GM12864 (cell line): ENCODE results near the gene VPS13D.

ENCODE experiments used
- DNase-seq: peaks from one replicate; pipeline ENCODE4 v3.0.0-alpha.2; 2011; ENCODE audit warnings: low read depth
- H3K4me3 ChIP-seq: 2 replicates; pipeline ENCODE4 v1.5.1; 2011; ENCODE audit warnings: mild to moderate bottlenecking, low read depth, low read length, control low read depth
- TF ChIP-seq, protein P1 (sequence below): IDR thresholded peaks from 2 replicates; pipeline ENCODE4 v1.5.1; 2011; ENCODE audit warnings: low read depth, mild to moderate bottlenecking, moderate library complexity, low read length, control low read depth, inconsistent platforms; ENCODE audit errors: missing control alignments

Gene VPS13D

DNA sequence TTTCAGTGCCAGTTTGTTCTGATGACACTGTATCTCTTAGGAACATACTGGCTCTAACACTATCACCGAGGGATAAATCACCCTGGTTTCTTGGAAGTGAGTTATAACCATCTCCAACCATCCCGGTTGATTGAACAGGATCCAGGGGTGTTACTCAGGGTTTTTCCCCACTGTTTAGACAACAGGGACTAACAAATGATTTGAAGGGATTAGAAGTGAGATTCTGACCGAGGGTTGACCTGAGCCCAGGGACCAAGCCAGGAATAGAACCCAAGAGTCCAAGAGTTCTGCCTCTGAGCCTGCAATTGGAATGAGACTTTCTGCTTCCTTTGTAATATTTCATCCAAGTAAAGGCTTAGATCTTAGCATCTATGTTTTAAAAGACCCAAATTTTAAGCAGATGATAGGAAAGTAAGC is 234.2 kb downstream of the VPS13D start:
- TF ChIP-seq, protein P1, sequence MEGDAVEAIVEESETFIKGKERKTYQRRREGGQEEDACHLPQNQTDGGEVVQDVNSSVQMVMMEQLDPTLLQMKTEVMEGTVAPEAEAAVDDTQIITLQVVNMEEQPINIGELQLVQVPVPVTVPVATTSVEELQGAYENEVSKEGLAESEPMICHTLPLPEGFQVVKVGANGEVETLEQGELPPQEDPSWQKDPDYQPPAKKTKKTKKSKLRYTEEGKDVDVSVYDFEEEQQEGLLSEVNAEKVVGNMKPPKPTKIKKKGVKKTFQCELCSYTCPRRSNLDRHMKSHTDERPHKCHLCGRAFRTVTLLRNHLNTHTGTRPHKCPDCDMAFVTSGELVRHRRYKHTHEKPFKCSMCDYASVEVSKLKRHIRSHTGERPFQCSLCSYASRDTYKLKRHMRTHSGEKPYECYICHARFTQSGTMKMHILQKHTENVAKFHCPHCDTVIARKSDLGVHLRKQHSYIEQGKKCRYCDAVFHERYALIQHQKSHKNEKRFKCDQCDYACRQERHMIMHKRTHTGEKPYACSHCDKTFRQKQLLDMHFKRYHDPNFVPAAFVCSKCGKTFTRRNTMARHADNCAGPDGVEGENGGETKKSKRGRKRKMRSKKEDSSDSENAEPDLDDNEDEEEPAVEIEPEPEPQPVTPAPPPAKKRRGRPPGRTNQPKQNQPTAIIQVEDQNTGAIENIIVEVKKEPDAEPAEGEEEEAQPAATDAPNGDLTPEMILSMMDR = no peak

DNA sequence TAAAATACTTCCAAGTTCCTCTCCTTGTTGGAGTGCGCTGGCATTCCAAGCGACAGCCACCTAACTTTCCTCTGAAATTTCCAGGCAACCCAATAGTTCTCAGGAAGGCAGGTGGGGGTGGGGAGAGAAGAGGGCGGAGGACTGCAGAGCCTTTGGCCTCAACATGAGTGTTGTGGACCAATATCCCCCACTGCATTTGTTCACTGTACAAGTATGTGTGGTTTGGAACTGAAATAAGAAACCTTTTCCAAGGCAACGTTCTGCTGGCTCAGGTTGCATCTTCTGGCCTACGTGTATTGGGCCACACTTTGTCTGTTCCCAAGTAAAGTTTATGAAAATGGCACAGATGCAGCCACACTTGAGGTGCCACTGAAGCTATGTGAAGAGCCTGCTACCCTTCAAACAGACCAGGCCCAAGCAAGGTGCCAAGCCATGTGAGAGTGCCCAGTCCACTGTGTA is 234.8 kb downstream of the VPS13D start:
- TF ChIP-seq, protein P1 = no peak
- no peak overlapping the region for H3K4me3 ChIP-seq
- no peak for DNase-seq

More for the DNA sequence above, 234.2 kb downstream of the VPS13D start:
- H3K4me3 ChIP-seq = no peak overlapping the region
- DNase-seq = no peak

- TF ChIP-seq, protein P1 = no peak
- no peak overlapping the region for H3K4me3 ChIP-seq
- DNase-seq = no peak
Observed at GRCh38 chr1:12465126-12465525, 235.3 kb downstream of the VPS13D start.

DNA sequence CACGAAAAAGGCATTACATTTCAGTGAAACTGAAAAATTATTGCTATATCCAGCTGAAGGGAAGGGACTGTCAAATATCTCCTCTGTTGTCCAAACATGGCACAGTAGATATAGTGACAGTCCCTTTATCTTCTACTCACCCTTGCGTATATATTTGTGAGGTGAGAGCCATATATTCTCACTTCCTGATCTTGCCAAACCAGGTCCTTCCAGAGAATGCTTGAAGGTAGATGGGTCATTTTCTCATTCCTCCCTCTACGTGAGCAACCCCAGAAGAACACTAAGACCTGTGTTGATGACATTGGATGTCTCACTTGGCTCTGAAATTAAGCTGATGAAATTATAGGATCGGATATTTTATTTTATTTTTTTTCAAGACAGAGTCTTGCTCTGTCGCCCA is 237.0 kb downstream of the VPS13D start:
- TF ChIP-seq, protein P1 = no peak
- no peak overlapping the region for H3K4me3 ChIP-seq
- no peak for DNase-seq

DNA sequence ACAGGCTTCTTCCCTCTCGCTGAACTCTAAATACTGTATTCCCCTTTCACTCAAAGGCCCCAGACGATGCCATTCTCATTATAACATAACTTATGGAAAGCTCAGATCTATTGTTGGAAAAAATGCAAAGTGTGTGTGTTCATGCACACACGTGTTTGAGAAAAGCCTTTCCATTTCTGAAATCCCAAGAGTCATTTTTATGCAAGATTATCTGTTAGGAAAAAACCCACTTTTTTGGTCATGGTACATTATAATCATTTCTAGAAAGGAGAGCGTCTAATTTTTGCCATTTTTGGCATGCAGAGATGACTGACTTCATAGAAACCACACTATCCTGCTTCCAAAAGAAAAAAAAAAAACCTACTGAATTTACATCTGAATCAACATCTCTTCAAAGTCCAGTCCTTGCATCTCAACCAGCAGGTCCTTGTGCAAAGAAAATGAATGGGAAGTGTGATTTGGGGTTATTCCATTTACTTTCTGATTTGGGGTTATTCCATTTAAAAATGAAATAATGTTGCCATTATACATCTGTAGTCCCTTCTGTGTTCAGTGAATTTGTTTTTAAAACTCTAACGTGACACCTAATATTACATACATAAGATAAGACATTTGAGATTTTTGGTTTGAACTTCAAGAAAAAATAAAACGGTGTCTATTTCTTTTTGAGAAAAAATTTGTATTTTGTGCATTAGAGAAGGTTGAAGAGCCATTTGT is 237.9 kb downstream of the VPS13D start:
- H3K4me3 ChIP-seq = no peak overlapping the region
- TF ChIP-seq, protein P1 = no peak
- DNase-seq = no peak

- DNase-seq = no peak
- TF ChIP-seq, protein P1 = no peak
- H3K4me3 ChIP-seq = no peak overlapping the region
Observed at GRCh38 chr1:12468323-12468722, 238.5 kb downstream of the VPS13D start.

DNA sequence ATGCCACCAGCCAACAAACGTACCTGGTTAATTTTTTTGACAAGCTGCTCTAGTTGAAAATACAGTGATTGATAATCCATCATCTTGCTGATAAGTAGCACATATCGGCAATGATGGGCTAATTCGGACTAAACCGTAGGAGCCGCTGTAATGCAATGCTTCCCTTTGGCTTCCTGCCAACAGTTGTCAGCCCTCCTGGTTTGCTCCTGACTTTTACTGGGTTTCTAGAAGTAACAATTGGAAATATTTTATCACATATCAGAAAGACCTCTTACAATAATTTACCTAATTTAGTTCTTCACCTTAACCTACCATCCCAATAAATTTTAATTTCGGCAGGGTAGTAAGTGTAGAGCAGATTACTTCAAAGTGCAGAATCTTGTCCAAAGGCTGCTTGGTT is 239.7 kb downstream of the VPS13D start:
- no peak for DNase-seq
- TF ChIP-seq, protein P1 = no peak
- H3K4me3 ChIP-seq = no peak overlapping the region
